HepG2 (cell line): ENCODE data around the gene MYL9. TPM values are rescaled to one million over a fixed set of nuclear protein-coding genes. Genes with fewer than 3 reads are reported as not detected.

Source experiments
- ATAC-seq: fragments of 200-7000 bp; cut with Tn5 transposase; 3 replicates; pipeline ENCODE4 v1.9.1; 2020; ENCODE audit warnings: mild to moderate bottlenecking, moderate library complexity
- BruUV-seq: library from RNA; stranded (reverse); fragments of 400-500 nt; replicated peaks from 2 replicates; lab custom pipeline; 2021; lab: Mats Ljungman, UMichigan
- CTCF ChIA-PET: fragments of 300-600 bp; formaldehyde crosslinking; extraction: SDS; loops from one replicate; lab custom pipeline; 2021; ENCODE audit warnings: low total read pairs, inconsistent platforms, low intra/inter-chr PET ratio; lab: Yijun Ruan, JAX
- POLR2A ChIA-PET: fragments of 350-600 bp; sonication (Branson Sonifier 250); formaldehyde crosslinking; loops from one replicate; lab custom pipeline; 2020; ENCODE audit warnings: antibody characterized with exemption, inconsistent platforms; lab: Yijun Ruan, JAX
- DNase-seq: peaks from one replicate; pipeline ENCODE4 v3.0.0-alpha.2; 2015; ENCODE audit warnings: low spot score
- FAIRE-seq: peaks from 3 replicates; lab custom pipeline; 2011; peaks lifted over from hg19 to GRCh38; lab: Jason Lieb, UNC
- H2AFZ ChIP-seq: one replicate; pipeline ENCODE4 v1.6.1; 2011; ENCODE audit warnings: low read length, inconsistent platforms
- H3K27ac ChIP-seq: fragments of 300-600 bp; 3 replicates; pipeline ENCODE4 v1.8.0; 2011; ENCODE audit warnings: mixed run types, mild to moderate bottlenecking, mixed read lengths, low read length, inconsistent platforms; ENCODE audit not compliant: insufficient read depth; ENCODE audit errors: extremely low read length
- H3K27me3 ChIP-seq, 2 experiments: fragments of 200-600 bp in 1 of 2; 2 replicates in 1 of 2; 3 replicates in 1 of 2; pipeline versions ENCODE4 v1.6.0 to v1.8.0; 2011; ENCODE audit warnings: low read length in 2 of 2, mild to moderate bottlenecking in 2 of 2, moderate library complexity in 2 of 2, inconsistent platforms in 1 of 2; ENCODE audit not compliant: insufficient read depth in 2 of 2, control insufficient read depth in 1 of 2
- H3K36me3 ChIP-seq, 2 experiments: fragments of 200-600 bp in 1 of 2; replicated peaks in 1 of 2; 2 replicates in 1 of 2; 3 replicates in 1 of 2; pipeline versions ENCODE4 v1.5.1 to v1.8.0; 2011; ENCODE audit warnings: low read length in 2 of 2, inconsistent platforms in 1 of 2; ENCODE audit not compliant: insufficient read depth in 2 of 2, control insufficient read depth in 1 of 2
- H3K4me1 ChIP-seq: 2 replicates; pipeline ENCODE4 v1.5.1; 2012; ENCODE audit warnings: low read length, inconsistent platforms; ENCODE audit not compliant: insufficient read depth
- H3K4me2 ChIP-seq: 2 replicates; pipeline ENCODE4 v1.6.0; 2011; ENCODE audit warnings: low read depth, low read length, inconsistent platforms
- H3K4me3 ChIP-seq, 3 experiments: fragments of 200-600 bp in 1 of 3; sonication (generic), shearing (Covaris generic) in 1 of 3; replicated peaks in 1 of 3; 2 replicates each; pipeline ENCODE4 v1.5.1; 2011 to 2016; ENCODE audit warnings: low read length in 3 of 3, inconsistent platforms in 2 of 3, low read depth in 2 of 3, mild to moderate bottlenecking in 2 of 3, control low read depth in 1 of 3, mixed read lengths in 1 of 3; ENCODE audit not compliant: insufficient read depth in 1 of 3
- H3K79me2 ChIP-seq: one replicate; pipeline ENCODE4 v1.6.1; 2011; ENCODE audit warnings: low read length, inconsistent platforms; ENCODE audit not compliant: insufficient read depth
- H3K9ac ChIP-seq: 2 replicates; pipeline ENCODE4 v1.6.0; 2011; ENCODE audit warnings: mild to moderate bottlenecking, low read depth, low read length, inconsistent platforms; ENCODE audit not compliant: insufficient read depth
- H3K9me3 ChIP-seq: 2 replicates; pipeline ENCODE4 v1.5.1; 2012; ENCODE audit warnings: mild to moderate bottlenecking, low read length
- H4K20me1 ChIP-seq: 2 replicates; pipeline ENCODE4 v1.6.0; 2011; ENCODE audit warnings: inconsistent platforms, mild to moderate bottlenecking, low read length, moderate library complexity; ENCODE audit not compliant: insufficient read depth
- ADNP ChIP-seq: sonication (generic); formaldehyde crosslinking; IDR thresholded peaks from 2 replicates; pipeline ENCODE4 v1.4.0; 2020; ENCODE audit warnings: missing genetic modification reagents
- CBX1 ChIP-seq: IDR thresholded peaks from one replicate; pipeline ENCODE4 v1.6.1; 2016; ENCODE audit warnings: antibody characterized with exemption, low read depth
- WGBS: methylation state at CpG from one replicate; pipeline ENCODE4 v1.1.6; 2017; ENCODE audit warnings: low lambda C conversion rate; 5-methylcytosine and 5-hydroxymethylcytosine counted together
- in situ Hi-C: cut with HindIII; loops from 2 replicates; pipeline ENCODE4 v1.10.0; 2017; ENCODE audit warnings: low pct_unique_long_range_greater_than_20kb; ENCODE audit not compliant: extremely low pct_ligation_motif_present
- intact Hi-C: fragments of 100-400 bp; cut with micrococcal nuclease; formaldehyde crosslinking; loops from one replicate; pipeline ENCODE4 v1.10.0; 2022; ENCODE audit not compliant: unreplicated experiment
- polyA plus RNA-seq, 8 experiments: library from polyadenylated mRNA; depleted of rRNA in 3 of 8; stranded (reverse) in 7 of 8; unstranded in 1 of 8; fragments of >200 nt; fragmentation: Illumina TruSeq in 4 of 8; extraction: Trizol in 4 of 8; gene quantifications; 2 replicates each; pipeline versions ENCODE4 v1.2.1 to v1.2.3, GENCODE V29; 2011 to 2016; ENCODE audit warnings: low read depth in 4 of 8, missing spikeins in 1 of 8, mixed read lengths in 1 of 8; ENCODE audit not compliant: insufficient read depth in 1 of 8
- total RNA-seq, 5 experiments: library from RNA; depleted of rRNA; stranded (reverse); fragments of >200 nt; fragmentation: Illumina TruSeq; extraction: Trizol; gene quantifications; 2 replicates each; pipeline ENCODE4 v1.2.3, GENCODE V29; 2016; ENCODE audit warnings: low read depth in 1 of 5
- TF ChIP-seq, protein P1 (sequence below): sonication (generic); formaldehyde crosslinking; IDR thresholded peaks from 2 replicates; pipeline ENCODE4 v1.4.0; 2020; ENCODE audit warnings: missing genetic modification reagents, borderline replicate concordance
- TF ChIP-seq, protein P2 (sequence below): sonication (generic); formaldehyde crosslinking; IDR thresholded peaks from 2 replicates; pipeline ENCODE4 v1.8.0; 2022; ENCODE audit warnings: mild to moderate bottlenecking, missing genetic modification reagents; ENCODE audit not compliant: insufficient replicate concordance
- TF ChIP-seq, protein P3 (sequence below): IDR thresholded peaks from 2 replicates; pipeline ENCODE4 v1.4.0; 2020; ENCODE audit warnings: mild to moderate bottlenecking, missing genetic modification reagents

MYL9 gene
- total and polyA plus RNA-seq, 2 of the 13 experiments (the other 11 are each of a cell fraction or from before 2014, with no cell fraction given): 0.87 to 2.2 TPM

DNA sequence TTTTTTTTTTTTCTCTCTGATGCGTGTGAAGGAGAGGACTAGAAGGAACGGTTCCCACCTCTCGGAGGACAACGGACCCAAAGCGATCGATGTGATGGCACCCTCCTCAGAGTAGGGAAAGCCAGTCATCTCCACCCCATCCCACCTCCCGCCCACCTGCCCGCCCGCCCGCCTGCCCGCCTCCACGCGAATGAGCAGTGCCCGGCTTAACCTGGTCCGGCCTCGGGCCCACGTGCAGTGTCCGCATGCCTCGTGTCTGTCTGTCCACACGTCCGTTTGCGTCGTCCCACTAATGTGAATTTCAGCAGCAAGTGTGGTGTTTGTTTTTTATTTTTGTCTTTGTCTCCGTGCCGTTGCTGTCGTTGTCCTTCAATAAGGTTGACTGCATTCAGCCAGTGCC, 42.1 kb upstream of the MYL9 start:
- H3K9me3 ChIP-seq: no peaks in the 10 kb centered on the region
- H3K27me3 ChIP-seq: no peaks in the 10 kb centered on the region
- no peak overlapping the region for H2AFZ ChIP-seq
- H3K27ac ChIP-seq: no peak overlapping the region
- TF ChIP-seq, protein P1, sequence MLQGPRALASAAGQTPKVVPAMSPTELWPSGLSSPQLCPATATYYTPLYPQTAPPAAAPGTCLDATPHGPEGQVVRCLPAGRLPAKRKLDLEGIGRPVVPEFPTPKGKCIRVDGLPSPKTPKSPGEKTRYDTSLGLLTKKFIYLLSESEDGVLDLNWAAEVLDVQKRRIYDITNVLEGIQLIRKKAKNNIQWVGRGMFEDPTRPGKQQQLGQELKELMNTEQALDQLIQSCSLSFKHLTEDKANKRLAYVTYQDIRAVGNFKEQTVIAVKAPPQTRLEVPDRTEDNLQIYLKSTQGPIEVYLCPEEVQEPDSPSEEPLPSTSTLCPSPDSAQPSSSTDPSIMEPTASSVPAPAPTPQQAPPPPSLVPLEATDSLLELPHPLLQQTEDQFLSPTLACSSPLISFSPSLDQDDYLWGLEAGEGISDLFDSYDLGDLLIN: no peak
- TF ChIP-seq CBX1 (no peak), ADNP (CRISPR knock-in tag) (no peak)
- TF ChIP-seq, protein P2, sequence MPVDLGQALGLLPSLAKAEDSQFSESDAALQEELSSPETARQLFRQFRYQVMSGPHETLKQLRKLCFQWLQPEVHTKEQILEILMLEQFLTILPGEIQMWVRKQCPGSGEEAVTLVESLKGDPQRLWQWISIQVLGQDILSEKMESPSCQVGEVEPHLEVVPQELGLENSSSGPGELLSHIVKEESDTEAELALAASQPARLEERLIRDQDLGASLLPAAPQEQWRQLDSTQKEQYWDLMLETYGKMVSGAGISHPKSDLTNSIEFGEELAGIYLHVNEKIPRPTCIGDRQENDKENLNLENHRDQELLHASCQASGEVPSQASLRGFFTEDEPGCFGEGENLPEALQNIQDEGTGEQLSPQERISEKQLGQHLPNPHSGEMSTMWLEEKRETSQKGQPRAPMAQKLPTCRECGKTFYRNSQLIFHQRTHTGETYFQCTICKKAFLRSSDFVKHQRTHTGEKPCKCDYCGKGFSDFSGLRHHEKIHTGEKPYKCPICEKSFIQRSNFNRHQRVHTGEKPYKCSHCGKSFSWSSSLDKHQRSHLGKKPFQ (CRISPR knock-in tag): no peak
- TF ChIP-seq, protein P3, sequence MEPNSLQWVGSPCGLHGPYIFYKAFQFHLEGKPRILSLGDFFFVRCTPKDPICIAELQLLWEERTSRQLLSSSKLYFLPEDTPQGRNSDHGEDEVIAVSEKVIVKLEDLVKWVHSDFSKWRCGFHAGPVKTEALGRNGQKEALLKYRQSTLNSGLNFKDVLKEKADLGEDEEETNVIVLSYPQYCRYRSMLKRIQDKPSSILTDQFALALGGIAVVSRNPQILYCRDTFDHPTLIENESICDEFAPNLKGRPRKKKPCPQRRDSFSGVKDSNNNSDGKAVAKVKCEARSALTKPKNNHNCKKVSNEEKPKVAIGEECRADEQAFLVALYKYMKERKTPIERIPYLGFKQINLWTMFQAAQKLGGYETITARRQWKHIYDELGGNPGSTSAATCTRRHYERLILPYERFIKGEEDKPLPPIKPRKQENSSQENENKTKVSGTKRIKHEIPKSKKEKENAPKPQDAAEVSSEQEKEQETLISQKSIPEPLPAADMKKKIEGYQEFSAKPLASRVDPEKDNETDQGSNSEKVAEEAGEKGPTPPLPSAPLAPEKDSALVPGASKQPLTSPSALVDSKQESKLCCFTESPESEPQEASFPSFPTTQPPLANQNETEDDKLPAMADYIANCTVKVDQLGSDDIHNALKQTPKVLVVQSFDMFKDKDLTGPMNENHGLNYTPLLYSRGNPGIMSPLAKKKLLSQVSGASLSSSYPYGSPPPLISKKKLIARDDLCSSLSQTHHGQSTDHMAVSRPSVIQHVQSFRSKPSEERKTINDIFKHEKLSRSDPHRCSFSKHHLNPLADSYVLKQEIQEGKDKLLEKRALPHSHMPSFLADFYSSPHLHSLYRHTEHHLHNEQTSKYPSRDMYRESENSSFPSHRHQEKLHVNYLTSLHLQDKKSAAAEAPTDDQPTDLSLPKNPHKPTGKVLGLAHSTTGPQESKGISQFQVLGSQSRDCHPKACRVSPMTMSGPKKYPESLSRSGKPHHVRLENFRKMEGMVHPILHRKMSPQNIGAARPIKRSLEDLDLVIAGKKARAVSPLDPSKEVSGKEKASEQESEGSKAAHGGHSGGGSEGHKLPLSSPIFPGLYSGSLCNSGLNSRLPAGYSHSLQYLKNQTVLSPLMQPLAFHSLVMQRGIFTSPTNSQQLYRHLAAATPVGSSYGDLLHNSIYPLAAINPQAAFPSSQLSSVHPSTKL: no peak
- TF ChIP-seq, all 625 proteins: peak for 0
- Histone ChIP-seq H3K4me2 (no peak overlapping the region), H3K79me2 (peaks cover 3% of the 10 kb centered on the region), H3K4me1 (peaks cover 6% of the 10 kb centered on the region; the same call in 1 of the 2 replicates), H3K36me3 (peaks cover 49 to 67% of the 10 kb centered on the region in 2 experiments), H4K20me1 (no peaks in the 10 kb centered on the region; the same call in 1 of the 2 replicates), H3K9ac (no peak overlapping the region), H3K4me3 (no peak overlapping the region)
- intact Hi-C loops (no loop called here), in situ Hi-C loops (no loop called here)
- POLR2A ChIA-PET: no interaction called here
- WGBS: 98% methylated on average over 26 of the region's 26 CpGs
- no peak for FAIRE-seq
- no peak for DNase-seq
- no TSS peak for BruUV-seq
- ATAC-seq: no peak
- CTCF ChIA-PET: no interaction called here
